HepG2 (cell line): Measurements from ENCODE around the gene NEIL1. TPM values are rescaled to one million over a fixed set of nuclear protein-coding genes. Genes with fewer than 3 reads are reported as not detected.
A peak's percentile ranks its signal among the peaks of the same experiment; 100 is the strongest.

Experiments
- ATAC-seq: fragments of 200-7000 bp; cut with Tn5 transposase; 3 replicates; pipeline ENCODE4 v1.9.1; 2020; ENCODE audit warnings: mild to moderate bottlenecking, moderate library complexity
- BruUV-seq: library from RNA; stranded (reverse); fragments of 400-500 nt; replicated peaks from 2 replicates; lab custom pipeline; 2021; lab: Mats Ljungman, UMichigan
- CTCF ChIA-PET: fragments of 300-600 bp; formaldehyde crosslinking; extraction: SDS; loops from one replicate; lab custom pipeline; 2021; ENCODE audit warnings: low total read pairs, inconsistent platforms, low intra/inter-chr PET ratio; lab: Yijun Ruan, JAX
- POLR2A ChIA-PET: fragments of 350-600 bp; sonication (Branson Sonifier 250); formaldehyde crosslinking; loops from one replicate; lab custom pipeline; 2020; ENCODE audit warnings: antibody characterized with exemption, inconsistent platforms; lab: Yijun Ruan, JAX
- DNase-seq: peaks from one replicate; pipeline ENCODE4 v3.0.0-alpha.2; 2015; ENCODE audit warnings: low spot score
- FAIRE-seq: peaks from 3 replicates; lab custom pipeline; 2011; peaks lifted over from hg19 to GRCh38; lab: Jason Lieb, UNC
- H2AFZ ChIP-seq: one replicate; pipeline ENCODE4 v1.6.1; 2011; ENCODE audit warnings: low read length, inconsistent platforms
- H3K27ac ChIP-seq: fragments of 300-600 bp; 3 replicates; pipeline ENCODE4 v1.8.0; 2011; ENCODE audit warnings: mixed run types, mild to moderate bottlenecking, mixed read lengths, low read length, inconsistent platforms; ENCODE audit not compliant: insufficient read depth; ENCODE audit errors: extremely low read length
- H3K27me3 ChIP-seq, 2 experiments: fragments of 200-600 bp in 1 of 2; 2 replicates in 1 of 2; 3 replicates in 1 of 2; pipeline versions ENCODE4 v1.6.0 to v1.8.0; 2011; ENCODE audit warnings: low read length in 2 of 2, mild to moderate bottlenecking in 2 of 2, moderate library complexity in 2 of 2, inconsistent platforms in 1 of 2; ENCODE audit not compliant: insufficient read depth in 2 of 2, control insufficient read depth in 1 of 2
- H3K36me3 ChIP-seq, 2 experiments: fragments of 200-600 bp in 1 of 2; replicated peaks in 1 of 2; 2 replicates in 1 of 2; 3 replicates in 1 of 2; pipeline versions ENCODE4 v1.5.1 to v1.8.0; 2011; ENCODE audit warnings: low read length in 2 of 2, inconsistent platforms in 1 of 2; ENCODE audit not compliant: insufficient read depth in 2 of 2, control insufficient read depth in 1 of 2
- H3K4me1 ChIP-seq: 2 replicates; pipeline ENCODE4 v1.5.1; 2012; ENCODE audit warnings: low read length, inconsistent platforms; ENCODE audit not compliant: insufficient read depth
- H3K4me2 ChIP-seq: 2 replicates; pipeline ENCODE4 v1.6.0; 2011; ENCODE audit warnings: low read depth, low read length, inconsistent platforms
- H3K4me3 ChIP-seq, 3 experiments: fragments of 200-600 bp in 1 of 3; sonication (generic), shearing (Covaris generic) in 1 of 3; replicated peaks in 1 of 3; 2 replicates each; pipeline ENCODE4 v1.5.1; 2011 to 2016; ENCODE audit warnings: low read length in 3 of 3, inconsistent platforms in 2 of 3, low read depth in 2 of 3, mild to moderate bottlenecking in 2 of 3, control low read depth in 1 of 3, mixed read lengths in 1 of 3; ENCODE audit not compliant: insufficient read depth in 1 of 3
- H3K79me2 ChIP-seq: one replicate; pipeline ENCODE4 v1.6.1; 2011; ENCODE audit warnings: low read length, inconsistent platforms; ENCODE audit not compliant: insufficient read depth
- H3K9ac ChIP-seq: 2 replicates; pipeline ENCODE4 v1.6.0; 2011; ENCODE audit warnings: mild to moderate bottlenecking, low read depth, low read length, inconsistent platforms; ENCODE audit not compliant: insufficient read depth
- H3K9me3 ChIP-seq: 2 replicates; pipeline ENCODE4 v1.5.1; 2012; ENCODE audit warnings: mild to moderate bottlenecking, low read length
- H4K20me1 ChIP-seq: 2 replicates; pipeline ENCODE4 v1.6.0; 2011; ENCODE audit warnings: inconsistent platforms, mild to moderate bottlenecking, low read length, moderate library complexity; ENCODE audit not compliant: insufficient read depth
- AGO2 ChIP-seq: fragments of 200-400 bp; formaldehyde crosslinking; optimal IDR thresholded peaks from 2 replicates; pipeline ENCODE3; 2017; ENCODE audit warnings: mild to moderate bottlenecking, low read depth, low read length, moderate library complexity
- ETV6 ChIP-seq: sonication (generic); formaldehyde crosslinking; conservative IDR thresholded peaks from 2 replicates; pipeline ENCODE4 v1.4.0; 2020; ENCODE audit warnings: missing genetic modification reagents
- POLR2G ChIP-seq: fragments of 200-400 bp; formaldehyde crosslinking; IDR thresholded peaks from 2 replicates; pipeline ENCODE4 v1.6.1; 2018; ENCODE audit warnings: mild to moderate bottlenecking, low read depth, low read length, moderate library complexity
- SP140L ChIP-seq: sonication (generic); formaldehyde crosslinking; IDR thresholded peaks from 2 replicates; pipeline ENCODE4 v1.4.0; 2020; ENCODE audit warnings: missing genetic modification reagents, borderline replicate concordance
- ZNF552 ChIP-seq: sonication (generic); formaldehyde crosslinking; IDR thresholded peaks from 2 replicates; pipeline ENCODE4 v1.9.0; 2022; ENCODE audit warnings: missing genetic modification reagents, mild to moderate bottlenecking, borderline replicate concordance
- WGBS: methylation state at CpG from one replicate; pipeline ENCODE4 v1.1.6; 2017; ENCODE audit warnings: low lambda C conversion rate; 5-methylcytosine and 5-hydroxymethylcytosine counted together
- in situ Hi-C: cut with HindIII; loops from 2 replicates; pipeline ENCODE4 v1.10.0; 2017; ENCODE audit warnings: low pct_unique_long_range_greater_than_20kb; ENCODE audit not compliant: extremely low pct_ligation_motif_present
- intact Hi-C: fragments of 100-400 bp; cut with micrococcal nuclease; formaldehyde crosslinking; loops from one replicate; pipeline ENCODE4 v1.10.0; 2022; ENCODE audit not compliant: unreplicated experiment
- polyA plus RNA-seq, 8 experiments: library from polyadenylated mRNA; depleted of rRNA in 3 of 8; stranded (reverse) in 7 of 8; unstranded in 1 of 8; fragments of >200 nt; fragmentation: Illumina TruSeq in 4 of 8; extraction: Trizol in 4 of 8; gene quantifications; 2 replicates each; pipeline versions ENCODE4 v1.2.1 to v1.2.3, GENCODE V29; 2011 to 2016; ENCODE audit warnings: low read depth in 4 of 8, missing spikeins in 1 of 8, mixed read lengths in 1 of 8; ENCODE audit not compliant: insufficient read depth in 1 of 8
- total RNA-seq, 5 experiments: library from RNA; depleted of rRNA; stranded (reverse); fragments of >200 nt; fragmentation: Illumina TruSeq; extraction: Trizol; gene quantifications; 2 replicates each; pipeline ENCODE4 v1.2.3, GENCODE V29; 2016; ENCODE audit warnings: low read depth in 1 of 5
- TF ChIP-seq, protein P1 (sequence below), 2 experiments: sonication (generic) in 1 of 2; formaldehyde crosslinking in 1 of 2; IDR thresholded peaks; 2 replicates each; pipeline versions ENCODE4 v1.4.0 to v1.6.1; 2018 to 2020; ENCODE audit warnings: missing genetic modification reagents in 2 of 2, borderline replicate concordance in 1 of 2, low read depth in 1 of 2, mild to moderate bottlenecking in 1 of 2, missing biosample characterization in 1 of 2

The NEIL1 gene
- total and polyA plus RNA-seq, 2 of the 13 experiments (the other 11 are each of a cell fraction or from before 2014, with no cell fraction given), result 10.4 to 15.5 TPM

GRCh38 chr15:75350601-75351361, 3.9 kb downstream of the NEIL1 start:
- intact Hi-C loops, result no loop called here
- Histone ChIP-seq H3K4me2 (no peak overlapping the region), H3K4me1 (peaks cover 22% of the 10 kb centered on the region), H3K9ac (no peak overlapping the region), H3K36me3 (no peaks in the 10 kb centered on the region), H3K27ac (no peak overlapping the region), H3K79me2 (no peaks in the 10 kb centered on the region), H4K20me1 (no peaks in the 10 kb centered on the region), H3K4me3 (no peak overlapping the region), H3K9me3 (no peaks in the 10 kb centered on the region), H2AFZ (no peak overlapping the region), H3K27me3 (no peaks in the 10 kb centered on the region)
- FAIRE-seq (no peak), ATAC-seq (no peak), DNase-seq (no peak)
- no TSS peak for BruUV-seq
- POLR2A ChIA-PET, result interaction anchor here (1.9 kb wide), 1 partner anchor 10 kb away, joined by 4 read pairs; no protein-coding TSS in a partner anchor
- CTCF ChIA-PET, result no interaction called here
- WGBS, result 91% methylated on average over 7 of the region's 7 CpGs
- TF ChIP-seq AGO2 (peak; percentile 25), POLR2G (peak; percentile 16; the same call in 1 of the 2 replicates), ETV6 (CRISPR knock-in tag) (no peak), ZNF552 (CRISPR knock-in tag) (no peak), SP140L (CRISPR knock-in tag) (no peak)
- TF ChIP-seq, protein P1, sequence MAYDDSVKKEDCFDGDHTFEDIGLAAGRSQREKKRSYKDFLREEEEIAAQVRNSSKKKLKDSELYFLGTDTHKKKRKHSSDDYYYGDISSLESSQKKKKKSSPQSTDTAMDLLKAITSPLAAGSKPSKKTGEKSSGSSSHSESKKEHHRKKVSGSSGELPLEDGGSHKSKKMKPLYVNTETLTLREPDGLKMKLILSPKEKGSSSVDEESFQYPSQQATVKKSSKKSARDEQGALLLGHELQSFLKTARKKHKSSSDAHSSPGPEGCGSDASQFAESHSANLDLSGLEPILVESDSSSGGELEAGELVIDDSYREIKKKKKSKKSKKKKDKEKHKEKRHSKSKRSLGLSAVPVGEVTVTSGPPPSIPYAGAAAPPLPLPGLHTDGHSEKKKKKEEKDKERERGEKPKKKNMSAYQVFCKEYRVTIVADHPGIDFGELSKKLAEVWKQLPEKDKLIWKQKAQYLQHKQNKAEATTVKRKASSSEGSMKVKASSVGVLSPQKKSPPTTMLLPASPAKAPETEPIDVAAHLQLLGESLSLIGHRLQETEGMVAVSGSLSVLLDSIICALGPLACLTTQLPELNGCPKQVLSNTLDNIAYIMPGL (CRISPR knock-in tag; IDR thresholded peaks at IDR 0.05; ENCODE audit: borderline replicate concordance in 1 of 2, low read depth in 1 of 2), result no peak
- in situ Hi-C loops, result no loop called here
